NK-92 (cell line): Measurements from ENCODE around the gene ANGPT4.

Experiments
- DNase-seq: peaks from one replicate; lab custom pipeline; 2025; ENCODE audit not compliant: unreplicated experiment; lab: John Stamatoyannopoulos, UW

ANGPT4 gene, protein sequence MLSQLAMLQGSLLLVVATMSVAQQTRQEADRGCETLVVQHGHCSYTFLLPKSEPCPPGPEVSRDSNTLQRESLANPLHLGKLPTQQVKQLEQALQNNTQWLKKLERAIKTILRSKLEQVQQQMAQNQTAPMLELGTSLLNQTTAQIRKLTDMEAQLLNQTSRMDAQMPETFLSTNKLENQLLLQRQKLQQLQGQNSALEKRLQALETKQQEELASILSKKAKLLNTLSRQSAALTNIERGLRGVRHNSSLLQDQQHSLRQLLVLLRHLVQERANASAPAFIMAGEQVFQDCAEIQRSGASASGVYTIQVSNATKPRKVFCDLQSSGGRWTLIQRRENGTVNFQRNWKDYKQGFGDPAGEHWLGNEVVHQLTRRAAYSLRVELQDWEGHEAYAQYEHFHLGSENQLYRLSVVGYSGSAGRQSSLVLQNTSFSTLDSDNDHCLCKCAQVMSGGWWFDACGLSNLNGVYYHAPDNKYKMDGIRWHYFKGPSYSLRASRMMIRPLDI

DNA sequence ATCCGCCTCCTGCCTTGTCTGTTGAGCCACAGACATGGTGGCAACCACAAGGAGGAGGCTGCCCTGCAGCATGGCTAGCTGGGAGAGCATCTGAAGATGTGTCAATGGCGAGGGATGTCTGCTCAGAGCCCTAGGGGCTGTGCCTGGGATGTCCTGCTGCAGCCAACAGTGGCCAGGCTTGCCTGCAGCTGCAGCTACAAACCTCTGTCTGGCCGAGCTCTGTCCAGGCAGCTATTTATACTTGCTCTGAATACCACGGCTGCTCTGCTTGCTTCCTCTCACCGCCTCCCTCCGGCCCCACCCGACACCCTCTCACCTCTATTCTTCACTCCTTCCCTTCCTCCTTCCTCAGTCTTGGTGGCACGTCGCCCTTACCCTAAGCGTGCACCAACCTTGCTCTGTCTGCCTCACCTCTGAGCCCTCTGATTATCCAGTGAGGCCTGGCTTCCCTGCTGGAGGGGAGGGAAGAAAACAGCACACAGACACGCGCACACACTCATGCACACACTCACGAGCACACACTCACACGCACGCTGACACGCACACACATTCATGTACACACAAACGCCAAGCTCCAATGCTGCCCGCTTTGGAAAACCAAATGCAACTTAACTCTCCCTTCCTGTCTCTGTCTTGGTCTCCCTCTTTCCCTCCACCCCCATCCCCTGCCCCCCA lies at the start of gene ANGPT4:
ANGPT4 (minus strand) TSS at position 210 of the 675 bp plus-strand sequence; CDS start at position 90, 120 bp downstream.
- no peak for DNase-seq

DNA sequence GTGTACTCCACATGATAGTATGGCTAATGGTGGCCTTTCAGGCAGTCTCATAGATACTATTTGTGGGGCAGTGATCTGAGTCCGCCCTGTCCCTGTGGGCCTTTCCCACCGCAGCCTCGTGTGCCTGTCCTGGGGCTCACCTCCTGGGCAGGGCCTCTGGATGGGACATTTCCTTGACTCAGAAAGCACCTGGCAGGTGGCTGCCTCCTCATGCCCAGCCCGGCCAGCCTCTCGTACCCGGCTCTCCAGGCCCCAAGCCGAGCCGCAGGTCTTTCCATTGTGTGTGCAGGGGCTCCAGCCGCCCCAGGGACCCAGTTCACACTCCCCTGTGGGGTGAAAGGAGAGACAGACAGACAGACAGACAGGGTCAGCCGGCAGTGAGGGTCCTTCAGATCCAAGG lies 47.7 kb upstream of the ANGPT4 start:
- DNase-seq: no peak

DNA sequence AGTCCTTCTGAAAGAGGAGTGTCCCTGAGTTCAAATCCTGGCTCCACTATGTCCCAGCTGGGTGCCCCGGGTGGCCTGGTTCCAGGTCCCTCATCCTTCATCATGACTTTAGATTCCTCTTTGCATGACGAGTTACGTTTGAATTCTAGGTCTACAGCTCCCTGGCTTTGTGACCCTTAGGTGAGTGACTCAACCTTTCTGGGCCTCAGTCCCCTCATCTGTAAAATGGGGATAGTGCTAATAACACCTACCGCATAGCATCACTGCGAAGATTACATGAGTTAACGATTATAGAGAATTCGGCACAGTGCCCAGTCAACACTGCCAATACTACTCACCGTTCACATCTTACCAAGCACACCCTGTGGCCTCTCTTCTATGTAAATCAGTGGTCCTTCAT lies 46.5 kb upstream of the ANGPT4 start:
- DNase-seq: no peak

DNA sequence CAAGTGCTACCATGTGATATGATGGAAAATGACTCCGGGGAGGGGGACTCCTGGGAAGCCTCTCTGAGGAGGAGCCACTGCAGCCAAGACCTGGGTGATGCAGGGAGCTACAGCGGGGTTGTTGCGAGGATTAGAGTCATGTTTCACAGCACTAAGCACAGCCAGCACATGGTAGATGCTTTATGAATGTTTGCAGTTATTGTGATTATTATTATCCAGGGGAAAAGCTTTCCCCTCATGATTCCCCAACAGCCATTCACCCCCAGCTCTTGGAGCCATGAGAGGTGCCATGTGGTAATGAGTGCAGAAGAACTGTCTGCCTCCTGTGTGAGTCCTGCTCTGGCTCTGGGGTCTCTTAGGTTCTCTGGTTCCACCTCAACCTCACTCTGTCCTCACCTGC lies 46.1 kb upstream of the ANGPT4 start:
- DNase-seq: no peak

DNA sequence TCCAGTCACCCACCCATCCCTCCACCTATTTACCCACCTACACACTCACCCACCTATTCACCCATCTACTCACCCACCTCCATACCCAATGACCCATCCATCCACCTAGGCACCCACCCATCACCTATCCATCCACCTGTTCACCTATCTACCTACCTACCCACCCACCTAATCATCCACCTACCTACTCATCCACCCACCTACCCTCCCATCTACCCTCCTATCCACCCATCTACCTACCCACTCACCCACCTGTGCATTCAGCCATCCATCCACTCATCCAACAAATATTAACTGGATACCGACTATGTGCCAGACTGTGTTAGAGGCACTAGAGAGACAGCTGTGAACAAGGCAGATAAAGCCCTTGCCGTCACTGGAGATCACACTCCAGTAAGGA lies 45.6 kb upstream of the ANGPT4 start:
- DNase-seq: no peak

DNA sequence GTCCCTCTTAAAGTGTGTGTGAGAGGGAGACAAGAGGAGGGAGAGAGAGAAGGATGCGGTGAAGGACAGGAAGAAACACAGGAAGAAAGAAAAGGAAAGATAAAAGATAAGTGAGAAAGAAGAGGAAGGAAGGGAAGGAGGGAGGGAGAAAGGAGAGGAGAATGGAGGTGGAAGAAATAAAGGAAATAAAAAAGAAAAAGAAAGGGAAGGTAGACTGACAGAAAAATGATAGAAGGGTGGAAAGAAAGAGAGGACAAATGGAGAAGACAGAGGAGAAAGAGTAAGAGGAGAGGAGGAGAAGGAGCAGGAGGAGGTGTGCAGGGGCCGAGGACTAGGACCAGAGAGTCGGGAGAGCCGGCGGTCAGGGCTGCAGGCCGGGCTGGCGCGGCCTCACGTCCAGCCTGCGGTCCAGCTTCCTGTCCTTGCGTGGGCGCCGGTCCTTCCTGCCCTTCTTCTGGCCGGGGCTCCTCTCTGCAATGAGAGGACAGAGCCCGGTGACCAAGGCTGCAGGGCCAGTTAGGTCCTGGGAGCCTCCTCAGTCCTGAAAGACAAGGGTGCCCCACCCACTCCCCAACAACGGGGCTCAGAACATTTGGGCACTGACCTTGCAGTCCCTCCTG lies 44.0 kb upstream of the ANGPT4 start:
- no peak for DNase-seq

DNA sequence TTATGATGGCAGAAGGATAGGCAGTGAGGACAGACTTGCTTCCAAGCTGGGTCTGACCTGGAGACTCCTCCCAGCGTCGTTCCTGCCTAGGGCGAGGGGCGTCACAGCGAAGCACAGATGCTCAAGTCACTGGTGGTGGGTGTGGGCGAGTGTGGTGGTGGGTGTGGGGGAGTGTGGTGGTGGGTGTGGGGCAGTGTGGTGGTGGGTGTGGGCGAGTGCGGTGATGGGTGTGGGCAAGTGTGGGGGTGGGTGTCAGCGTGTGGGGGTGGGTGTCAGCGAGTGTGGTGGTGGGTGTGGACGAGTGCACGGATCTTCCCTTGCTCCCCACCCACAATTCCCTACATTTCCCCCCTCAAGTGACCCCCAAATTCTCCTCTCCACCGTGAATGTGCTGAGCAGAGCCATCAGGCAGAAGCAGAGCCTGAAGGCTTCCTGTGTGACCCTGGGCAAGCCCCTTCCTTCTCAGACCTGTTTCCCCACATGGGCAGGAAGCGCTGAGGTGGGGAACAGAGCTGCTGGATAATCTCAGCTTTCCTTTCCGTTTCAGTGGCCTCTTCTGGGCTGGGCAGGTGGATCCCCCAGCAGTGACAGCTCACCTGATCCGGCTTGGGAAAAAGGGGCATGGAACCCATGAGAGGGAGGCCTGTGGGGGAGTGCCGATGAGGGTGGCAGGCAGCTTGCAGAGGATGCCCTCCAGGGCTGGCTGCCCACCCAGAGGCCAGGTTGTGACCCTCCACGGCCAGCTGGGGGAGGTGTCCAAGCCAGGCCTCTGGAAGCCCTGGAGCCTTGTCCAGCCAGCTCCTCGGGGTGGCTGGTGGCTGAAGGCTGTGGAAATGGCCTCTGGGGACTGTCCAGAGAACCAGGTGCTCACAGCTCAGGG lies 43.0 kb upstream of the ANGPT4 start:
- DNase-seq: no peak

DNA sequence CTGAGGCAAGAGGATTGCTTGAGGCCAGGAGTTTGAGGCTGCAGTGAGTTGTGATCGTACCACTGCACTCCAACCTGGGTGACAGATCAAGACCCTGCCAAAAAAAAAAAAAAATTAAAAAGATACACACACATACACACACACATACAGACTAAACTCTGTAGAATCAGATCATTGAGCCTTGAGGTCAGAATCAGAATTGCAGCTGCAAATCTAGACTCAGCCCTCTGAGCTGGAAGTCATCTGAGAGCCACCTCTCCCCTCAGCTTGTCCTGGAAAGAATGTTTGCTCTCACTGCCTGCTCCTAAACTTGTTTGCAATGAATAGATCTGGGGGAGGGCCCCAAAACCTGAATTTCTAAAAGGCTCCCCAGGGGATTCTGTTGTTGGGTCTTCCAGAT lies 41.4 kb upstream of the ANGPT4 start:
- no peak for DNase-seq

DNA sequence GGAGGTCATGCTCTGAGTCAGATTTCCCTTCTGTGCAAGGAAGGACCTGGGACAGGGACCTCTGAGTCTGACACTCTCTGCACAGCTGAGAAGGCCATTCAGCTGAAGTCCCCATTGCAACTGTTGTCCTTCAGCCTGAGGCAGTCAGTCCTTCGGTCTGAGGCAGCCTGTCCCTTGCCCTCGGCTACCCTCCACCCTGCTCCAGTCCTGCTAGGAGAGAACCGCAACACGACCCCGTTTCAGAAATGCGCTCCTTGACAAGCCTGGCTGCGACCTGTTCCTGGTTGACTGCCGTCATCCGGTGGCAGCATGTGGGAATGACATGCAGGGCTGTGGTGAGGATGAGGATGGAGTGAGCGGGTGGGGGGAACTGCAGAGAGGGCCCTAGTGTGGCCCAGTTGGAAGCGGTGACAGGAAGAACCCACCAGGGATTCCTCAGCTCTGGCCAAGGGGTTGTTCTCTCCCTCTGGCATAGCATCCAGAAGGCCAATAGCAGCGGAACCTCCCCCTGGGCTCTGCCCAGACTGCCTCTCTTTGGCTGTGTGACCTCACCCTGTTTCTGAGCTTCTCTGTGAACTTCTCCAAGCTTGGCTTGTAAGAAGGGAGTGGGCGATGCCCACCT lies 40.3 kb upstream of the ANGPT4 start:
- DNase-seq: no peak

DNA sequence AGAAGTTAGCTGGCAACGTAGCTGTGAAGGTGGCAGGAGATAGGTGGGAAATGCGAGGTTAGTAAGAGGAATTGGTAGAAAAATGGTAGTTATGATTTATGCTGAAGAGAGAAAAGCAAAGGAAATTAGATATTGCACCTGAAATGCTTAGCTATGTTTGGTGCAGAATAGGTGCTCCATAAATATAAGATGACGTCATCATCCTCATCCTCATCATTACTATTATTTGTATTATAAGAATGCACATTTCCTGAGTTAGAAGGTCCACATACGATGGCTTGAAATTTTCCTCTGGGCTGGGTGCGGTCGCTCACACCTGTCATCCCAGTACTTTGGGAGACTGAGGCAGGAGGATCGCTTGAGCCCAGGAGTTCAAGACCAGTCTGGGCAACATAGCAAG lies 39.5 kb upstream of the ANGPT4 start:
- DNase-seq: no peak

DNA sequence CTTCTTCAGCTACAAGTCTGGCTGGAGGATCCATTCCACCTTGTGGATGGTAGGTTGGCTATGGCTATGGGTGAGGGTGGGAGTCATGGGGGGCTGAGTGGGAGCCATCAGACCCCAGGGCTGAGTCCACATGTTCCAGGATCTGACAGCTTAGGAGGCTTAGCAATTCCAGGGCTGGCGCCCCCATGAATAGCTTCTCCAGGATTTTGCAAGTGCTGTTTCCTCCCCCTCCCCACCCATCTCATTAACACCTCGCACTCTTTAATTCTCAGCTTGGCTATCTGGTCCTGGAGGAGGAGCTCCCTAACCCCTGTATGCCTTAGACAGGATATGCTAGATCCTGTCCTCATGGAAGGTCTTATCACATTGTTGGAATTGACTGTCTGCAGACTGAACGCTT lies 39.0 kb upstream of the ANGPT4 start:
- no peak for DNase-seq

DNA sequence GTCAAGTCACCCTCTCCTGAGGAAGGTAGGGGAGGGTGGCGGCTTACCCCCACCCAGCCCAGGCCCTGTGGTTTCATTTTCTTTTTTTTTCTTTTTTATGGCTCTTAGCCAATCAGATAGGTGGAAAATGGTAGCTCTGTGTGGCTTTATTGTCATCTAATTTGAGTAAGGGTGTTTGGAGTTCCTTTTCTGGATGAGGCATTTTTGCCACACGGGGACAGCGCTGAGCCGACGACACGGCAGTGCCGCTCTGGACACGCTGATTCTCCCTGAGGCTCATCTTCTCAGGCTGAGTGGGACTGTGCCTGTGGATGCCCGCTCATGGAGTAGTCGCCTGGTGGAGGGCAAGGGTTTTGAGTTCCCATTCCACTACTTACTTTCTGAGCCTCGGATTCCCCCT lies 37.6 kb upstream of the ANGPT4 start:
- DNase-seq: no peak

DNA sequence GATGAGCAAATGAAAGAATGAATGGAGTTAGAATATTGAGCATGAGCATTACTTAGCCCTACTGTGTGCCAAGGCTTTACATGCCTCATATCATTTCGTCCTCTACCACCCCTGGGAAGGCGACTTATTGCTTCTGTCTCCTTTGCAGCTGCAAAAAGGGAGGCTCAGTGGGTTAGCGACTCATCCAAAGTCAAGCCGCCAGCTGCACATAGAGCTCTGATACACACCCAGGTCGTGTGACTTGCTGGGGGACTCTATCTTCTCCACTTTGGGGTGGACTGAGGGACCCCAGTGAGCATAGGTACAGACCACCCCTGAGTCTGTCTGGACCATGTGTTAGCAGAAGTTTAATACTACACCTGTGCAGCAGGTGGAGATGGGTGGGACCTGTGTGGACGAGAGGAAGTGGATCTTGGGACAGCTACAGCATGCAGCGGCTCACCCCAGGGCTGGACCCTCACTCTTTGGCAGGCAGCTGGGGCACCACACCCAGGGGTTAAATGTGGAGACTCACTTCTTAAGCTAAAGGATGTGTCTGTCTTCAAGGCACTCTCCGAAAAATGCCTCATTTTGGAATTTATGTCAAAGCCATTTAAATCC lies 36.2 kb upstream of the ANGPT4 start:
- no peak for DNase-seq

DNA sequence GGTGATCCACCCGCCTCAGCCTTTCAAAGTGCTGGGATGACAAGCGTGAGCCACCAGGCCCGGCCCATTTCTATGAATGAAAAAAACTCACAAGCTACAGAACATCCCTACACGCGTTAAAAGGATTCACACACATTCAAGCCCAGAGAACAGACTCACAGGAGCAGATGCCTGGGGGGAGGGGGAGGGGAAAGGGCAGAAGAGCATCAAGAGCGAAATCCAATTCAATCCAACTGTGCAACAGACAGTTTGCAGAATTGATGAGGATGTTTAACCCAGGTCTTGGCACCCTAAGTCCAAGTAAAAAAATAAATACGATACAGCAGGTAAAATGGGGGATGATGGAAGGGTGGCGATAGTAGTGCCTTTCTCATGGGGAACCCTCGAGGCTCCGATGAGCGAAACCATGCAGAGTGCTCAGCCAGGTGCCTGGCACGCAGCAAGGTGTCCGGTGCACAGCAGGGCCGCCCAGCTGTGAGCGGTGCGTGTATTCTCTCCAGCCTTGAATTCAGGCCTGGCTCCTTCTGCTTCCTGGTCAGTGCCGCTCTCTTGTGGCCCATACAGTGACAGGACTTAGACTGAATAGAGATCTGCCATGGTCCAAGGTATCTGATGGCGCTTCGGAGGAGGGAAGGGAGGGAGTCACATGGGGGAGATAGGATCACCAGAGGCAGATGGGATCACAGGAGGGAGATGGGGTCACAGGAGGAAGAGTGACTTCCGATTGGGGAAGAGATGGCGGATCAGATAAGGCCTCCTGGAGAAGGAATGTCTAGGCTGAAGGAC lies 35.4 kb upstream of the ANGPT4 start:
- DNase-seq: no peak

DNA sequence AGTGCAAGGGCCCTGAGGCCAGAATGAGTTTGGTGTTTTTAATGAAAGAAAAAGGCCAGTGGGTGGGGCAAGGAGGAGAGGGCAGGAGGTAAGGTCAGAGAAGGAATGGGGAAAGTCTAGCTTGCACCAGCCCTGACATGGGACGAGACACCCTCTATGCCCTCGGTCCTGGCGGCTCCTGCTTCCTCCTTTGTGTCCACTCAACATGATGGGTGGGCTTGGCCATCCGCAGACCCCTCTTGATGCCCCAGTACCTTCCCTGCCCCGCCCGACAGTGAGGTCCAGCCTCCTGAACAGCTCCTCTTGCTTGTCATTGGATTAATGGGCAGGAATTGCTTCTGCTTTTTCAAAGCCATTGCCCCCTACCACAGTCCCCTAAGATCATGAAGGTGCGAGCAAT lies 33.6 kb upstream of the ANGPT4 start:
- no peak for DNase-seq

DNA sequence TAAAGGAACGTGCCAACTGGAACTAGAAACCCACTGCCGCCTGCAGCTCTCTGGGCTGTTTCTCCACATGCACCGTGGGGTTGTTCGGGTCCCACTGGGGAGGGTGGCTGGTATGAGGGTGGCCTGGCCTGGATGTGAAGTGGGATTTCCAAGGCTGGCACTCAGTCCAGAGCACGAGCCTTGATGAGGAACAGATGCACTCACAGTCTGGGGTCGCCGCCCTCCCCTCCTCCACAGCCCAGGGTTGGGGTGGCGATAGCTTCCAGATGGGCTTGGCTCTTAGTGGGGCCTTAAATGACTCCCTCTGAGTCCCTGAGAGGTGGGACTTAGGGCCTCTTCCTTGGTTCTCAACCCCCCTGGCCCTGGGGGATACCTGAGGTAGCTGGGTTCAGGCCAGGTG lies 30.7 kb upstream of the ANGPT4 start:
- no peak for DNase-seq

DNA sequence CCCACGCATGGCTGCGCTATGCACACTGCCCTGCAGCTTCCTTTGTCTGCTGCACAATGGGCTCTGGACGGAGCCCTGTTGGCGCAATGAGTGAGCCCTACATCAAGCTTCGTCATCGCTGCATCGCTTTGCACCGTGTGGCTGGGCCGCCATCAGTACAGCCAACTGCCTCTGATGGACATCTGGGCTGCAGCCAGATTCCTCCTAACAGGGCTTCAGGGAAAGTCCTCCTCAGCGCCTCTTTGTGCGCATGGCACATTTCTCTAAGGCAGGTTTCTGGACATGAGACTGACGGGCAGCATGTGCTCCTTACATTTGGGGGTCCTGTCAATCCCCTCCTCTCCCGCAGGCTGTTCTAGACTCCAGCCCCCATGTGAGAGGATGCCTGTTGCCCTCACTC lies 29.7 kb upstream of the ANGPT4 start:
- no peak for DNase-seq

DNA sequence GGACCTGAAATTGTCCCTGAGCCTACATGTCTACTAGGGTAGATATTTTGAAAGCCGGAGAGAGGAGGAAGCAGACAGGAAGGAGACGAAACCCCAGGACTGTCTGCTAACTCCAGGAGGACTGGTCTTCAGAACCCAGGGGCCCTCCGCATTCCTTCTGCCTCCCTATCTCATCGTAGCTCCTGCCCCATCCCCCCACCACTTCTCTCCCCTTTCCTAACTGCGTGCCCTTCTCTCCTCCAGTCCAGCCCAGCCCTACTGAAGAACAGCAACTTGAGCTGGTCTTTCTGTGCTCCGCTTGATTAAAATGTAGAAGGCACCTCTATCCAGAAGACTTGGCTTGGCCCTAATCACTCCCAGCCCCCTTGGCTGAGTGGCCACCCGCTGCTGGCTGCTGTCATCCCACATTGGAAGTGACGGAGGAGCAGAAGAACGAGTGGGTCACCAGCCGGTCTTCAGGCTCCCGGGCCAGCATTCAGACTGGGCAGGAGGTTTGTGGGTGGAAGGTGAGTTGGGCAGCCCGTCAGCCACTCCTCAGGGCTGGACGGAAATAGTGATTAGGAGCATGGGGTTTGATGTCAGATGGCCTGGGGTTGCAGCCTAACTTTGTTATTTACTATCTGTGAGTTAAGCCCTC lies 28.8 kb upstream of the ANGPT4 start:
- no peak for DNase-seq

DNA sequence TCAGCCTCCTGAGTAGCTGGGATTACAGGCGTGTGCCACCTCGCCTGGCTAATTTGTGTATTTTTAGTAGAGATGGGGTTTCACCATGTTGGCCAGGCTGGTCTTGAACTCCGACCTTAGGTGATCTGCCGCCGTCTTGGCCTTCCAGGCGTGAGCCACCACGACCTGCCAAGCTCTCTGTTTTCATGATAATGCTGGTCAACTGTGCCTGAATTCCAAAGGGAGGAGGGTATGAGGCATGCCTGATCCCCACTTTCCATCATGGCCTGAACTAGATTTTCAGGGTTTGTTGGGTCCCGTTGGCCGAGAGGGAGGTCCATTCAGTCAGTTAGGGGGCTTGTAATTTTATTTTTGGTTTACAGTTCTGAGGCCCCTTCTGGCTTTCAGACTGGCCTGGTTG lies 28.0 kb upstream of the ANGPT4 start:
- DNase-seq: no peak
